Gastroesophageal sphincter (tissue), 3 donors: ENCODE results near the gene ZFHX3.

Source experiments
- EP300 ChIP-seq: sonication (generic); formaldehyde crosslinking; IDR thresholded peaks from one replicate; pipeline ENCODE4 v1.6.1; 2017; ENCODE audit warnings: antibody characterized with exemption, mild to moderate bottlenecking
- POLR2A ChIP-seq, 2 donors: fragments of 450-650 bp; IDR thresholded peaks; one replicate each; pipeline ENCODE4 v1.6.1; 2017; ENCODE audit warnings: antibody characterized with exemption in 2 of 2, mild to moderate bottlenecking in 2 of 2, moderate library complexity in 1 of 2
- POLR2AphosphoS5 ChIP-seq: sonication (generic); formaldehyde crosslinking; IDR thresholded peaks from one replicate; pipeline ENCODE4 v1.6.1; 2017; ENCODE audit warnings: antibody characterized with exemption
- TF ChIP-seq, protein P1 (sequence below), 4 experiments: fragments of 200-600 bp in 2 of 4; fragments of 450-650 bp in 2 of 4; sonication (generic) in 1 of 4; IDR thresholded peaks; one replicate each; pipeline ENCODE4 v1.5.1; 2017 to 2019; ENCODE audit warnings: antibody characterized with exemption in 4 of 4, mild to moderate bottlenecking in 2 of 4, moderate library complexity in 2 of 4

- no peak for TF ChIP-seq POLR2A (IDR thresholded peaks at IDR 0.05)
- TF ChIP-seq, protein P1, sequence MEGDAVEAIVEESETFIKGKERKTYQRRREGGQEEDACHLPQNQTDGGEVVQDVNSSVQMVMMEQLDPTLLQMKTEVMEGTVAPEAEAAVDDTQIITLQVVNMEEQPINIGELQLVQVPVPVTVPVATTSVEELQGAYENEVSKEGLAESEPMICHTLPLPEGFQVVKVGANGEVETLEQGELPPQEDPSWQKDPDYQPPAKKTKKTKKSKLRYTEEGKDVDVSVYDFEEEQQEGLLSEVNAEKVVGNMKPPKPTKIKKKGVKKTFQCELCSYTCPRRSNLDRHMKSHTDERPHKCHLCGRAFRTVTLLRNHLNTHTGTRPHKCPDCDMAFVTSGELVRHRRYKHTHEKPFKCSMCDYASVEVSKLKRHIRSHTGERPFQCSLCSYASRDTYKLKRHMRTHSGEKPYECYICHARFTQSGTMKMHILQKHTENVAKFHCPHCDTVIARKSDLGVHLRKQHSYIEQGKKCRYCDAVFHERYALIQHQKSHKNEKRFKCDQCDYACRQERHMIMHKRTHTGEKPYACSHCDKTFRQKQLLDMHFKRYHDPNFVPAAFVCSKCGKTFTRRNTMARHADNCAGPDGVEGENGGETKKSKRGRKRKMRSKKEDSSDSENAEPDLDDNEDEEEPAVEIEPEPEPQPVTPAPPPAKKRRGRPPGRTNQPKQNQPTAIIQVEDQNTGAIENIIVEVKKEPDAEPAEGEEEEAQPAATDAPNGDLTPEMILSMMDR (IDR thresholded peaks at IDR 0.05): peak in 1 of 4 experiments; percentile 52
- TF ChIP-seq POLR2AphosphoS5: peak; percentile 3
- no peak for TF ChIP-seq EP300
Observed at GRCh38 chr16:73048292-73049080, 558 bp upstream of the ZFHX3 start.
